Fibroblast of lung (primary cell): ENCODE results near the gene R3HCC1L. TPM values are rescaled to one million over a fixed set of nuclear protein-coding genes. Genes with fewer than 3 reads are reported as not detected.

Source experiments
- DNase-seq, 2 donors: peaks; one replicate each; pipeline versions ENCODE4 v3.0.0 to v3.0.0-alpha.2; 2010; ENCODE audit warnings: low read depth in 2 of 2
- H2AFZ ChIP-seq: 2 replicates; pipeline ENCODE4 v1.5.1; 2012; ENCODE audit warnings: low read length, control low read depth, inconsistent platforms
- H3K27ac ChIP-seq: 2 replicates; pipeline ENCODE4 v1.5.1; 2011; ENCODE audit warnings: low read length, control low read depth; ENCODE audit not compliant: insufficient read depth
- H3K27me3 ChIP-seq: 2 replicates; pipeline ENCODE4 v1.5.1; 2011; ENCODE audit warnings: mild to moderate bottlenecking, low read length; ENCODE audit not compliant: control insufficient read depth, insufficient read depth
- H3K36me3 ChIP-seq: 2 replicates; pipeline ENCODE4 v1.5.1; 2011; ENCODE audit warnings: low read length; ENCODE audit not compliant: control insufficient read depth, insufficient read depth
- H3K4me1 ChIP-seq: 2 replicates; pipeline ENCODE4 v1.5.1; 2011; ENCODE audit warnings: low read length; ENCODE audit not compliant: control insufficient read depth, insufficient read depth; ENCODE audit errors: extremely low read depth
- H3K4me2 ChIP-seq: 2 replicates; pipeline ENCODE4 v1.5.1; 2011; ENCODE audit warnings: low read length, control low read depth; ENCODE audit not compliant: insufficient read depth; ENCODE audit errors: extremely low read depth
- H3K4me3 ChIP-seq, 4 experiments: fragments of 200-600 bp in 1 of 4; sonication (generic) in 1 of 4; replicated peaks in 1 of 4; 2 replicates each; pipeline ENCODE4 v1.5.1; 2011 to 2016; ENCODE audit warnings: low read length in 4 of 4, low read depth in 3 of 4, mild to moderate bottlenecking in 3 of 4, control low read depth in 2 of 4, inconsistent platforms in 1 of 4, mixed read lengths in 1 of 4; ENCODE audit not compliant: insufficient read depth in 1 of 4; ENCODE audit errors: control extremely low read depth in 1 of 4
- H3K79me2 ChIP-seq: 2 replicates; pipeline ENCODE4 v1.5.1; 2012; ENCODE audit warnings: mild to moderate bottlenecking, low read length, inconsistent platforms; ENCODE audit not compliant: control insufficient read depth, insufficient read depth
- H3K9ac ChIP-seq: 2 replicates; pipeline ENCODE4 v1.5.1; 2011; ENCODE audit warnings: mild to moderate bottlenecking, low read length, control low read depth; ENCODE audit not compliant: insufficient read depth
- H3K9me3 ChIP-seq: 2 replicates; pipeline ENCODE4 v1.5.1; 2012; ENCODE audit warnings: low read depth, low read length; ENCODE audit not compliant: control insufficient read depth, insufficient read depth
- H4K20me1 ChIP-seq: 2 replicates; pipeline ENCODE4 v1.5.1; 2011; ENCODE audit warnings: low read length; ENCODE audit not compliant: control insufficient read depth, insufficient read depth; ENCODE audit errors: extremely low read depth
- EZH2 ChIP-seq: IDR thresholded peaks from 2 replicates; pipeline ENCODE4 v1.5.1; 2012; ENCODE audit warnings: low read length, control low read depth, mild to moderate bottlenecking; ENCODE audit errors: missing control alignments
- polyA plus RNA-seq, 2 donors: library from polyadenylated mRNA; depleted of rRNA in 1 of 2; stranded (reverse) in 1 of 2; unstranded in 1 of 2; fragments of >200 nt; gene quantifications; 2 replicates each; pipeline ENCODE4 v1.2.1, GENCODE V29; 2011 to 2012; ENCODE audit warnings: missing spikeins in 1 of 2
- total RNA-seq: library from RNA; depleted of rRNA; stranded (reverse); fragments of >200 nt; gene quantifications from 2 replicates; pipeline ENCODE4 v1.2.1, GENCODE V29; 2014
- TF ChIP-seq, protein P1 (sequence below), 2 donors: IDR thresholded peaks in 1 of 2; conservative IDR thresholded peaks in 1 of 2; 1 replicate in 1 of 2; 2 replicates in 1 of 2; pipeline ENCODE4 v1.5.1; 2011 to 2012; ENCODE audit warnings: low read length in 2 of 2, control low read depth in 1 of 2, inconsistent platforms in 1 of 2, low read depth in 1 of 2, mild to moderate bottlenecking in 1 of 2

The R3HCC1L gene
- total and polyA plus RNA-seq, 2 donors (not counting 1 experiment from before 2014, with no cell fraction given): 11.1 to 19.5 TPM

DNA sequence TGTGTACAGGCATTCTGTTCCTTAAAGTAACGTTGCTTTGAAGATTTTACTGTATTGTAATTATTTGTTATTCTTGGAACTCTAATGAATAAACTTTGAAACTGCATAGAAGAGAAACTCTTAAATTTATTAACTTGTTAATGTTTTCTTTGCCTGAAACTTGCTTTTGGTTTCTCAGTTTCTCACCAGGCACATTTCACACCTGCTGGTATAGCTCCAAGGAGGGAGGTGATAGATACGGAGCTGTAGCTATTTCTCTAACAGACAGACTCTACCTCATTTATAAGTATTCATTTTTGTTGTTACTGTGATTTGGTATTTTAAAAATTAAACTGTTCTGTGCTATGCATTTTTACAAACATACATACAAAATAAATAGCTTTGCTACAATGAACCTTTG is 32.7 kb downstream of the R3HCC1L start:
- Histone ChIP-seq H3K4me3 (no peak overlapping the region), H3K36me3 (no peaks in the 10 kb centered on the region), H4K20me1 (no peaks in the 10 kb centered on the region), H3K9ac (no peak overlapping the region), H2AFZ (no peak overlapping the region), H3K4me1 (no peaks in the 10 kb centered on the region), H3K4me2 (no peak overlapping the region), H3K27ac (no peak overlapping the region), H3K27me3 (no peaks in the 10 kb centered on the region), H3K79me2 (no peaks in the 10 kb centered on the region), H3K9me3 (no peaks in the 10 kb centered on the region)
- no peak for DNase-seq
- TF ChIP-seq, protein P1, sequence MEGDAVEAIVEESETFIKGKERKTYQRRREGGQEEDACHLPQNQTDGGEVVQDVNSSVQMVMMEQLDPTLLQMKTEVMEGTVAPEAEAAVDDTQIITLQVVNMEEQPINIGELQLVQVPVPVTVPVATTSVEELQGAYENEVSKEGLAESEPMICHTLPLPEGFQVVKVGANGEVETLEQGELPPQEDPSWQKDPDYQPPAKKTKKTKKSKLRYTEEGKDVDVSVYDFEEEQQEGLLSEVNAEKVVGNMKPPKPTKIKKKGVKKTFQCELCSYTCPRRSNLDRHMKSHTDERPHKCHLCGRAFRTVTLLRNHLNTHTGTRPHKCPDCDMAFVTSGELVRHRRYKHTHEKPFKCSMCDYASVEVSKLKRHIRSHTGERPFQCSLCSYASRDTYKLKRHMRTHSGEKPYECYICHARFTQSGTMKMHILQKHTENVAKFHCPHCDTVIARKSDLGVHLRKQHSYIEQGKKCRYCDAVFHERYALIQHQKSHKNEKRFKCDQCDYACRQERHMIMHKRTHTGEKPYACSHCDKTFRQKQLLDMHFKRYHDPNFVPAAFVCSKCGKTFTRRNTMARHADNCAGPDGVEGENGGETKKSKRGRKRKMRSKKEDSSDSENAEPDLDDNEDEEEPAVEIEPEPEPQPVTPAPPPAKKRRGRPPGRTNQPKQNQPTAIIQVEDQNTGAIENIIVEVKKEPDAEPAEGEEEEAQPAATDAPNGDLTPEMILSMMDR (conservative IDR thresholded peaks at IDR 0.05 in 1 of 2, IDR thresholded peaks at IDR 0.05 in 1 of 2; ENCODE audit: low read depth in 1 of 2, low read length in 2 of 2): no peak
- no peak for TF ChIP-seq EZH2

DNA sequence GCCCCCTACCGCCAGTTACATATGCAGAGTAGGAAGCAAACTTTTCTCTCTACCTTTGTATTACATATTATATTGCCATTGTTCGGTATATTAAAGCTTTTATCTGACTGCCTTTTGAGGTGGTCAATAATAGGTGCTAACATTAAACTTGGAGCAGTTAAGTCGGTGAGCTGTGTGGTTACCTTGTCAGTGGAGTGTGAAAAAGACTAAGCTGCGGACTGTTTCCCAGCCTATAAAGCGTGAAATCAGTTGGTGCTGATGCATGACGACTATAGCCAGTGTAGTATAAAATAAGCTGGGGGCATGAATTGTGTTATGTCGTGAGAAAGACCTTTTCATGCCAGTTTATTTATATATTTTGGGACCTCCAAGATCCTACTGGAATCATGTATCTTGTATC is 33.7 kb downstream of the R3HCC1L start:
- Histone ChIP-seq H3K79me2 (peaks cover 3% of the 10 kb centered on the region), H3K36me3 (no peaks in the 10 kb centered on the region), H3K4me2 (no peak overlapping the region), H3K4me1 (no peaks in the 10 kb centered on the region), H3K27me3 (no peaks in the 10 kb centered on the region), H3K9me3 (no peaks in the 10 kb centered on the region), H3K9ac (no peak overlapping the region), H3K4me3 (no peak overlapping the region), H2AFZ (no peak overlapping the region), H3K27ac (no peak overlapping the region), H4K20me1 (no peaks in the 10 kb centered on the region)
- no peak for TF ChIP-seq EZH2
- TF ChIP-seq, protein P1 (conservative IDR thresholded peaks at IDR 0.05 in 1 of 2, IDR thresholded peaks at IDR 0.05 in 1 of 2; ENCODE audit: low read depth in 1 of 2, low read length in 2 of 2): no peak
- DNase-seq: no peak

DNA sequence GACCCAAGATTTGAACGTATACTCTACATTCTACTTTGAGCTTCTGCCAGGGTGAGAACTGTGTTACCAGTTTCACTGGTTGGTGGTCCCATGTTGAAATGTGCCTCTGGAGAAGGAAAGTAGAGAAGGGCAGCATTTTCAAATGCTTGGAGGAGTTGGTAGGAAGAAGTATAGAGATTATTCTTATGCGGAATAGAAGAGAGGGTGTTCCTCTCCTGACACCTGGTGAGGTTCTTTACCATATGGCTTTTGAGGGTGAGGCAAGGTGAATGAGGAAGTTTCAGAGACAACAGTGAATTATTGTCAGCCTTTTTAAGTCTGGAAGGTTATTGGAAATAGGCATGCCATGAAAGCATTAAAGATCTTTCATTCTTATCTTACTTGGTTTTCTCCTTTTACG is 34.3 kb downstream of the R3HCC1L start:
- Histone ChIP-seq H3K36me3 (no peaks in the 10 kb centered on the region), H3K9me3 (no peaks in the 10 kb centered on the region), H3K4me1 (no peaks in the 10 kb centered on the region), H3K27ac (no peak overlapping the region), H3K79me2 (peaks cover 3% of the 10 kb centered on the region), H3K4me3 (no peak overlapping the region), H2AFZ (no peak overlapping the region), H3K4me2 (no peak overlapping the region), H3K27me3 (no peaks in the 10 kb centered on the region), H4K20me1 (no peaks in the 10 kb centered on the region), H3K9ac (no peak overlapping the region)
- TF ChIP-seq, protein P1 (conservative IDR thresholded peaks at IDR 0.05 in 1 of 2, IDR thresholded peaks at IDR 0.05 in 1 of 2; ENCODE audit: low read depth in 1 of 2, low read length in 2 of 2): no peak
- no peak for TF ChIP-seq EZH2
- DNase-seq: no peak
